ENCODE measurements around the gene ARL13A.
A peak's percentile ranks its signal among the peaks of the same experiment; 100 is the strongest.
"Not testable (repeated sequence)": the region's sequence is repeated elsewhere in the genome, so short reads cannot be mapped to it uniquely, and the experiment has no call there.

Gene ARL13A

DNA sequence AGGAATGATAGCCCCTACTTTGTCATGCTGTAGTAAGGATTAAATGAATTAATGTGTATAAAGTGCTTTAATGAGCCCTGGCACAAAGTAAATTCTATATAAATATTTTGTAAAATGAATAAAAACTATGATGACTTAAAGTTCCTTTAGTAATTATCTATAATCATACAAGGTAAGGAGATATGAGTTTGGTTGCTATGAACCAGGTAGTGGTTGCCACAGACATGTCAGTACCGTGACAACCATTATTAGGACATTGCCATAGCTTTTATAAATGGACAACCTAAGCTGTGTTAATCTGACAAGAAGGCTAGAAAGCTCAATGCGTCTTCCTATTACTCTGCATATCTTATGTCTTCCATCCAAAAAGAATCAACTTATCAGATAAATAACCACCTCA is at the start of gene ARL13A:
ARL13A (plus strand) TSS at position 301 of the 400 bp plus-strand sequence. CDS start 3,982 bp downstream, outside the sequence.
- no peak for DNase-seq

- no peak for DNase-seq
Measured at GRCh38 chrX:100924375-100924774, 45.1 kb upstream of the ARL13A start.

DNA sequence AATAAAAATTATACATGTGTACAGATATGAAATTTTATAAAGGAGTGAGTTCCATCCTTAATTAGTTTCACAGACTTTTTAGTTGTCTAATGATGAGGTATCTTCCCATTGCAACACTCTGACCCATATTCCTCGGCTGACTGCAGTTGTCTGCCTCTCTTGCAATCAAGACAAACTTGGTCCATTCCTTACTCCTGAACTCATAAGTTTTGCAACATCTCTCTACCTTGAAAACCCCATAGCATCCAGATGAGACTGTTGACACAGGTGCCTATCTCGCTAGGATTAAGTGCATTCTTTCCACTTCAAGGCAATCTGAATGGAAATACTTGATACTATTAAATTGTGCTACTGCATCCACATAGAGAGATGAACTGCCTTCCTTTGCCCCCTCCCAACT is 43.1 kb upstream of the ARL13A start:
- no peak for DNase-seq

- DNase-seq = peak; percentile 32
Measured at GRCh38 chrX:100928660-100929613, 40.6 kb upstream of the ARL13A start, which contains the start of gene XKRX. Gene XKRX, minus strand, starts transcription at chrX:100928917. Its CDS starts 613 bp downstream, at chrX:100928304.

DNA sequence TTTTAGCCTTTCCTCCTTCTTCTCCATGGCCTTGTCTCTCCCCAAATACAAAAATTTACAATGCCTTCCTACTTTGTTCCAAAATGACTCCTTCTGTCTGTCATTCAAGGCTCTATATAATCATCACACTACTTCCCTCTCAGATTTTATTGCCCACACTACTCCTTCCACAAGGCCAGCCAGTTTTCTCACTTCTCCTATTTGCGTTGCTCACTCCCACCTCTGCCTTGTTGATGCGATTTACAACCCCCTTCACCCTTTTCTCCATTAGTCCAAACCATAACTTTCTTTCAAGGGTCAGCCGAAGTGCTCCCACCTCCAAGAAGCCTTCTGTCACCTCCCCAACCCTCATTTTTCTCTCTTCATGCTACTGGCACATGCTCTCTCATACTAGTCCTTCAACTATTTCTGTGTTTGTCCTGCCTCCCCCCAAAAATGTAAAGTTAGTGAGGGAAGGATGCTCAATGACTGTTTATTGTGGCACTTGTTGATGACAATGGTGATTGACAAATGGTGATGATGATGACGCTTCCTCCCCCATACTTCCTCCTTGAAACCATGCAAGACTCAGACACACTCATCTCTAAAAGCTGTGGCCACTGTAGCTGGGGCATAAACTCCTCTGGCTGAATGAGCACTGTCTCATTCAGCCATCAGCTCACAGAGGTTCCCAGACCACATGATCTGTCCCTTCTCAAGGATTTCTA is 38.1 kb upstream of the ARL13A start:
- no peak for DNase-seq

- DNase-seq = no peak
Measured at GRCh38 chrX:100931925-100932285, 37.6 kb upstream of the ARL13A start.

- DNase-seq = no peak
Measured at GRCh38 chrX:100935767-100936166, 33.7 kb upstream of the ARL13A start.

DNA sequence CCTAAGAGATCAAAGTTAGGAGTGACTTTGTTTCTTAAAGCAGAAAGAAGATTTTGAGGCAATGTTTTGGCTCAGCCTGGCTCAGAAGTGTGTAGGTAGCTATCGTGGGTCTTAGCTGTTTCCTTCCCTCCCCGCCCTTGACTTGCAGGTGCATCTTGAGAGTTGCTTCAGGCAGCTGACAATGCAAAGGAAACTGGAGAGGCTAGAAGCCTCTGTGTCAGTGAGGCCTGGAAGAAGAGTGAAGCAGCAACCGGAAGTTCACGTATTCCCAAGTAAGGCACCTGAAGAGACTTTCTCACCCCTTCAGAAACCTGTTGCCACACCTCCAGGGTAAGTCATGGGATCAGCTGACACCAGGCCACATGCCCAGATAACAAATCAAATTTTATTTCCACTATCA is 30.2 kb upstream of the ARL13A start:
- DNase-seq = no peak

DNA sequence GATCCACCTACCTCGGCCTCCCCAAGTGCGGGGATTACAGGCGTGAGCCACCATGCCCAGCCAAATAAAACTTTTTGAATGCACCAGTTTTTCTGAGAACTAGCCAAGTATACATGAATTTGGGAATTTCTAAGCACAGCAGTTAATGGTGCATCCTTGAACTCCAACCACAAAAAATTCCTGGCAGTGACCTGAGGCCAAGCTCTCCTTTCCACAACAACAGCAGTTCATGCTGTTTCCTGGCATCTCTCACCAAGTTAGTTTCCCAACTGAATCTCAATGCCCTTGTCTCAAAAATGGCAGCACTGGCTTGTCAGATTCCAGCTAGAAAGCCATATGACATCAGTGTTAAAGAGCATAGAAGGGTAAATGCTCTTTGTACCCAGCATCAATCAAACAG is 24.9 kb upstream of the ARL13A start:
- DNase-seq = no peak

- no peak for DNase-seq
Measured at GRCh38 chrX:100946299-100946927, 23.1 kb upstream of the ARL13A start.

GRCh38 chrX:100948557-100948956 is 21.0 kb upstream of the ARL13A start:
- DNase-seq = no peak

- DNase-seq = no peak
Measured at GRCh38 chrX:100962811-100963210, 6.7 kb upstream of the ARL13A start.

GRCh38 chrX:100964362-100964761 is 5.1 kb upstream of the ARL13A start:
- DNase-seq = no peak

GRCh38 chrX:100969936-100970335 is 428 bp downstream of the ARL13A start:
- no peak for DNase-seq

DNA sequence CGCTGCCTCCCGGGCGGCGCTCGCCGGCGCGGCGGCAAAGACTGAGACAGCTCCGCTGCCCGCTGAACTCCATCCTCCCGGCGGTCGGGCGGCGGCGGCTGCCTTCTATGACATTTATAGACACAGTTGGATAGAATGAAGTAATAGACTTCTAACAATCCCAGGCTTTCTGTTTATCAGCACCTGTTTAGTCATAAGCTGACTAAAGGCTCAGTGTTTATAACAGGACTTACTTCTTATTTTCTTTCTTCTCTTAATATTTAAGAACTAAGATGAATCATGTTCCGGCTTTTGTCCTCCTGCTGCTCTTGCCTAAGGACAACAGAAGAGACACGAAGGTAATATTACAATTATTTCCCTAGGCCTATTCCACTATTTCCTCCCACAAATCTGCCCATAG is 3.9 kb downstream of the ARL13A start:
- DNase-seq = no peak

- DNase-seq = no peak
Measured at GRCh38 chrX:100975212-100975611, 5.7 kb downstream of the ARL13A start.

GRCh38 chrX:100976211-100976610 is 6.7 kb downstream of the ARL13A start:
- no peak for DNase-seq

- DNase-seq = no peak
Measured at GRCh38 chrX:100979881-100980607, 10.5 kb downstream of the ARL13A start.

- no peak for DNase-seq
Measured at GRCh38 chrX:100980608-100981497, 11.3 kb downstream of the ARL13A start.

- not testable (repeated sequence) for DNase-seq
Measured at GRCh38 chrX:100981498-100981845, 12.0 kb downstream of the ARL13A start.

- DNase-seq = no peak
Measured at GRCh38 chrX:100984818-100985217, 15.3 kb downstream of the ARL13A start.

GRCh38 chrX:100990139-100990538 is 20.6 kb downstream of the ARL13A start:
- DNase-seq = no peak

Data from activated T-cell treated with anti-CD3 and anti-CD28 coated beads for 4 hours (primary cell).